ENCODE results near the gene COL5A3. TPM values are rescaled to one million over a fixed set of nuclear protein-coding genes. Genes with fewer than 3 reads are reported as not detected.

COL5A3 gene
- polyA plus RNA-seq, 2 of the 4 experiments (the other 2 are of a cell fraction): 0.12 to 0.36 TPM

GRCh38 chr19:10037809-10038208 lies 27.5 kb upstream of the COL5A3 start:
- FAIRE-seq: no peak
- H3K27ac ChIP-seq: peak overlapping the region; percentile 82 to 88
- TF ChIP-seq EHF (CRISPR knock-in tag; IDR thresholded peaks at IDR 0.05) (no peak), HEYL (CRISPR knock-in tag; IDR thresholded peaks at IDR 0.05) (no peak), EHMT2 (IDR thresholded peaks at IDR 0.05; ENCODE audit: low read depth) (no peak), POLR2A (IDR thresholded peaks at IDR 0.05; ENCODE audit: low read length) (no peak), MAFK (IDR thresholded peaks at IDR 0.05; ENCODE audit: partially characterized antibody) (no peak), RARB (CRISPR knock-in tag; IDR thresholded peaks at IDR 0.05) (no peak), CHD4 (IDR thresholded peaks at IDR 0.05; ENCODE audit: borderline replicate concordance) (no peak), JUNB (IDR thresholded peaks at IDR 0.05) (no peak), PHF8 (IDR thresholded peaks at IDR 0.05; ENCODE audit: borderline replicate concordance, low read depth) (no peak), HOXA7 (CRISPR knock-in tag; IDR thresholded peaks at IDR 0.05) (no peak), E2F6 (IDR thresholded peaks at IDR 0.05; ENCODE audit: borderline replicate concordance, low read depth) (no peak), RNF2 (IDR thresholded peaks at IDR 0.05; ENCODE audit: borderline replicate concordance, low read depth) (no peak), HMGXB4 (CRISPR knock-in tag; IDR thresholded peaks at IDR 0.05; ENCODE audit: borderline replicate concordance) (no peak), NFE2L2 (conservative IDR thresholded peaks at IDR 0.05; ENCODE audit: low read length) (no peak), CEBPB (IDR thresholded peaks at IDR 0.05) (no peak), JUN (IDR thresholded peaks at IDR 0.05) (no peak), ZFP36 (IDR thresholded peaks at IDR 0.05; ENCODE audit: borderline replicate concordance, partially characterized antibody) (no peak), HOXB13 (CRISPR knock-in tag; IDR thresholded peaks at IDR 0.05; ENCODE audit: low read depth) (no peak), HOXB5 (CRISPR knock-in tag; IDR thresholded peaks at IDR 0.05) (no peak)
- no peaks in the 10 kb centered on the region for H3K9me3 ChIP-seq
- 39% methylated on average over 3 of the region's 5 CpGs for WGBS (ENCODE audit: missing lambda C conversion rate)
- CTCF ChIA-PET: interaction anchor here (2.0 kb wide), 1 partner anchor 10 kb away, joined by 14 read pairs; no protein-coding TSS in a partner anchor
- peaks cover 30% of the 10 kb centered on the region for H3K4me1 ChIP-seq
- POLR2A ChIA-PET: no interaction called here
- no peak for ATAC-seq
- H3K4me3 ChIP-seq: no peak overlapping the region
- DNase-seq (ENCODE audit: low read depth in 1 of 2, low spot score in 1 of 2): no peak
- peak overlapping the region; percentile 73 for H3K4me2 ChIP-seq

GRCh38 chr19:10037367-10037766 lies 27.1 kb upstream of the COL5A3 start:
- ChIA-PET CTCF (interaction anchor here (2.0 kb wide), 1 partner anchor 10 kb away, joined by 14 read pairs; no protein-coding TSS in a partner anchor), POLR2A (no interaction called here)
- no peaks in the 10 kb centered on the region for H3K9me3 ChIP-seq
- H3K4me3 ChIP-seq: no peak overlapping the region
- no peak for FAIRE-seq
- peak; percentile 38 to 47; a peak in 3 of 6 replicates for ATAC-seq
- TF ChIP-seq HOXA7 (CRISPR knock-in tag; IDR thresholded peaks at IDR 0.05) (no peak), POLR2A (IDR thresholded peaks at IDR 0.05; ENCODE audit: low read length) (no peak), KDM1A (IDR thresholded peaks at IDR 0.05; ENCODE audit: low read depth) (no peak), TFCP2L1 (CRISPR knock-in tag; IDR thresholded peaks at IDR 0.05) (no peak), CBX2 (IDR thresholded peaks at IDR 0.05; ENCODE audit: borderline replicate concordance, low read depth) (no peak), GATA3 (IDR thresholded peaks at IDR 0.05; ENCODE audit: borderline replicate concordance) (no peak), RFX5 (IDR thresholded peaks at IDR 0.05) (no peak), CHD2 (IDR thresholded peaks at IDR 0.05; ENCODE audit: low read length, partially characterized antibody) (no peak), MAZ (IDR thresholded peaks at IDR 0.05; ENCODE audit: borderline replicate concordance, low read depth, low read length) (no peak), HOXB5 (CRISPR knock-in tag; IDR thresholded peaks at IDR 0.05) (no peak)
- DNase-seq (ENCODE audit: low read depth in 1 of 2, low spot score in 1 of 2): peak in 1 of 2 experiments; percentile 35
- WGBS (ENCODE audit: missing lambda C conversion rate): 20% methylated on average over 4 of the region's 4 CpGs
- peak overlapping the region; percentile 82 to 88 for H3K27ac ChIP-seq
- H3K4me2 ChIP-seq: peak overlapping the region; percentile 73
- peaks cover 30% of the 10 kb centered on the region for H3K4me1 ChIP-seq
